Kidney epithelial cell (primary cell): ENCODE measurements around the gene MRPL44. TPM values are rescaled to one million over a fixed set of nuclear protein-coding genes. Genes with fewer than 3 reads are reported as not detected.

ENCODE experiments used
- DNase-seq: peaks from one replicate; pipeline ENCODE4 v3.0.0-alpha.2; 2010; ENCODE audit warnings: low read depth
- H3K27me3 ChIP-seq: 2 replicates; pipeline ENCODE4 v1.6.0; 2011; ENCODE audit warnings: low read length; ENCODE audit not compliant: control insufficient read depth, insufficient read depth
- H3K36me3 ChIP-seq: 2 replicates; pipeline ENCODE4 v1.5.1; 2011; ENCODE audit warnings: low read length; ENCODE audit not compliant: control insufficient read depth, insufficient read depth
- H3K4me3 ChIP-seq: 2 replicates; pipeline ENCODE4 v1.5.1; 2011; ENCODE audit warnings: low read depth, mild to moderate bottlenecking, control low read depth, low read length
- CTCF ChIP-seq: IDR thresholded peaks from 2 replicates; pipeline ENCODE4 v1.5.1; 2011; ENCODE audit warnings: mild to moderate bottlenecking, moderate library complexity, low read length, control low read depth, inconsistent platforms; ENCODE audit not compliant: insufficient read depth, poor library complexity, severe bottlenecking
- total RNA-seq: library from RNA; depleted of rRNA; stranded (reverse); fragments of >200 nt; gene quantifications from 2 replicates; pipeline ENCODE4 v1.2.3, GENCODE V29; 2015

Gene MRPL44
- total RNA-seq, 1 donor from 2014 or later = 62.2 TPM

GRCh38 chr2:223980397-223980735, 23.1 kb downstream of the MRPL44 start:
- no peak overlapping the region for H3K4me3 ChIP-seq
- DNase-seq = no peak
- H3K27me3 ChIP-seq = no peaks in the 10 kb centered on the region
- H3K36me3 ChIP-seq = no peaks in the 10 kb centered on the region
- no peak for TF ChIP-seq CTCF

- no peak overlapping the region for H3K4me3 ChIP-seq
- H3K36me3 ChIP-seq = no peaks in the 10 kb centered on the region
- no peaks in the 10 kb centered on the region for H3K27me3 ChIP-seq
- no peak for DNase-seq
- no peak for TF ChIP-seq CTCF
These were observed 23.5 kb downstream of the MRPL44 start for GRCh38 chr2:223980803-223981202.

- no peak for TF ChIP-seq CTCF
- H3K4me3 ChIP-seq = no peak overlapping the region
- no peaks in the 10 kb centered on the region for H3K36me3 ChIP-seq
- H3K27me3 ChIP-seq = no peaks in the 10 kb centered on the region
- DNase-seq = no peak
These were observed 24.0 kb downstream of the MRPL44 start for GRCh38 chr2:223981241-223981640.

GRCh38 chr2:223989206-223989855, 32.1 kb downstream of the MRPL44 start:
- no peak for DNase-seq
- Histone ChIP-seq H3K4me3 (no peak overlapping the region), H3K36me3 (no peaks in the 10 kb centered on the region), H3K27me3 (no peaks in the 10 kb centered on the region)
- no peak for TF ChIP-seq CTCF

GRCh38 chr2:223989856-223990232, 32.6 kb downstream of the MRPL44 start:
- TF ChIP-seq CTCF = no peak
- Histone ChIP-seq H3K27me3 (no peaks in the 10 kb centered on the region), H3K36me3 (no peaks in the 10 kb centered on the region), H3K4me3 (no peak overlapping the region)
- DNase-seq = no peak

GRCh38 chr2:223991611-223992010, 34.3 kb downstream of the MRPL44 start:
- no peaks in the 10 kb centered on the region for H3K27me3 ChIP-seq
- no peak overlapping the region for H3K4me3 ChIP-seq
- TF ChIP-seq CTCF = no peak
- DNase-seq = no peak
- H3K36me3 ChIP-seq = no peaks in the 10 kb centered on the region
